ENCODE data around the gene NPEPL1.
A peak's percentile ranks its signal among the peaks of the same experiment; 100 is the strongest.

NPEPL1 gene

DNA sequence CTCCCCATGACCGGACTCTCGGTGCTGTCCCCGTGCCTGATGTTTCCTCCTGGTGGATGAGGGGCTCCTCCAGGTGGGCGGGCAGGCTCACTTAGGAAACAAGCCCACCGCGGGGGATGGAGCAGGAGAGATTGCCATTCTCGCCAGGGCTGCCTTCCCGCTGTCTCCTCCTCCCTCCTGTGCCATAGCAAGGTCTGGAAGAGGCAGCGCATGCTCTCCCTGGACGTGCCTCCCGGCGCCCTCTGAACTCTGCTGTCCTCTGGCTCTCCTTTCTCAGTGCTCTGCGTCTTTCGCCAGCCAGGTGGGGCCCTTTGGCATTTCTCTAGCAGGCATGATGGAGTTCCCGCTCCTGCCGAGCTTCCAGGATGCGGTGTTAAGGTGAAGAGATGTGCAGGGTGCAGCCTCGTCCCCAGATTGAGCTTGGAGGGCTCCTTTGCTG, 17.4 kb upstream of the NPEPL1 start:
- H3K36me3 ChIP-seq (replicated peaks in 1 of 2; ENCODE audit: control insufficient read depth in 2 of 2, insufficient read depth in 2 of 2, low read length in 2 of 2) = peaks cover 16 to 93% of the 10 kb centered on the region in 2 donors
- no peak overlapping the region for H2AK5ac ChIP-seq (ENCODE audit: low read depth, low read length)
- peak overlapping the region; percentile 54 for H3K9ac ChIP-seq (ENCODE audit: low read depth, low read length, poor library complexity)
- H3K79me1 ChIP-seq (ENCODE audit: low read depth, low read length) = peaks cover 2% of the 10 kb centered on the region
- no peak overlapping the region for H2BK5ac ChIP-seq (ENCODE audit: low read length)
- no peak overlapping the region for H3K4me3 ChIP-seq (ENCODE audit: low read length in 2 of 2)
- no peak overlapping the region for H3K27ac ChIP-seq (replicated peaks; ENCODE audit: low read length)
- H3K9me3 ChIP-seq (replicated peaks in 1 of 2; ENCODE audit: control insufficient read depth in 2 of 2, insufficient read depth in 1 of 2, low read depth in 1 of 2, low read length in 2 of 2) = no peaks in the 10 kb centered on the region
- H2BK120ac ChIP-seq (ENCODE audit: low read depth, low read length) = no peak overlapping the region
- no peak overlapping the region for H3K18ac ChIP-seq (ENCODE audit: low read length)
- H3K4me1 ChIP-seq (ENCODE audit: control insufficient read depth in 2 of 2, insufficient read depth in 1 of 2, low read depth in 1 of 2, low read length in 2 of 2) = peaks cover 0 to 2% of the 10 kb centered on the region in 2 donors
- H3K27me3 ChIP-seq (ENCODE audit: control insufficient read depth in 3 of 3, insufficient read depth in 3 of 3, low read depth in 1 of 3, low read length in 3 of 3) = no peaks in the 10 kb centered on the region
- H4K91ac ChIP-seq (ENCODE audit: low read depth, low read length, poor library complexity) = peak overlapping the region; percentile 44
- no peak overlapping the region for H4K8ac ChIP-seq (ENCODE audit: low read depth, low read length)
- WGBS, 2 donors (ENCODE audit: extremely low coverage in 2 of 2, insufficient read length in 2 of 2, insufficient replicate concordance in 1 of 2) = no CpG with 5 or more reads among the region's 18 CpGs
- peak overlapping the region; percentile 65 for H3K14ac ChIP-seq (ENCODE audit: low read length)
- no peak overlapping the region for H2BK12ac ChIP-seq (ENCODE audit: low read length)
- H3K4ac ChIP-seq (ENCODE audit: low read length) = no peak overlapping the region
- DNase-seq (ENCODE audit: low spot score) = no peak
- H3K23ac ChIP-seq (ENCODE audit: low read depth, low read length, poor library complexity) = no peak overlapping the region
- H2BK15ac ChIP-seq (ENCODE audit: low read length) = no peak overlapping the region
- H2AFZ ChIP-seq (ENCODE audit: low read length) = no peak overlapping the region
- H3K4me2 ChIP-seq (ENCODE audit: insufficient read depth, low read length, poor library complexity, severe bottlenecking) = no peak overlapping the region

DNA sequence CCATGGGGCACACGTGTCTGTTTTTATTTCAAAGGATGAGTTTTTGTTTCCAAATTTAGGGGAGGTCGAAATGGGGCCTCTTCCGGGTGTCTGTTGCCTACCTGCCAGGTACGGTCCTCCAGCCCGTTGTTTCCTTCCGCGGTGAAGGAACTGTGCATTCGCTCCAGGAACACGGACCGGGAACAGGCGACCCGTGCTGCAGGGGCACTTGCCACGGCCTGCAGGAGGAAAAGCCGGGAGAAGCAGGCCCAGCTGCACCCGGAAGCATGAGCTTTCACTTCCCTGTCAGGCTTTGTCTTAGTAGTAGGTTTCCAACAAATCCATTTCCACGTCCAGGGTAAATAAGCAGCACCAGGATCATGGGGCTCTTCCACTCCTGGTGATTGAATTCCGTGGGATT, 17.0 kb upstream of the NPEPL1 start:
- H4K91ac ChIP-seq (ENCODE audit: low read depth, low read length, poor library complexity) = no peak overlapping the region
- H3K23ac ChIP-seq (ENCODE audit: low read depth, low read length, poor library complexity) = no peak overlapping the region
- H2BK5ac ChIP-seq (ENCODE audit: low read length) = no peak overlapping the region
- no peaks in the 10 kb centered on the region for H3K9me3 ChIP-seq (replicated peaks in 1 of 2; ENCODE audit: control insufficient read depth in 2 of 2, insufficient read depth in 1 of 2, low read depth in 1 of 2, low read length in 2 of 2)
- peak overlapping the region; percentile 66 for H3K9ac ChIP-seq (ENCODE audit: low read depth, low read length, poor library complexity)
- H3K36me3 ChIP-seq (replicated peaks in 1 of 2; ENCODE audit: control insufficient read depth in 2 of 2, insufficient read depth in 2 of 2, low read length in 2 of 2) = peaks cover 14 to 93% of the 10 kb centered on the region in 2 donors
- no CpG with 5 or more reads among the region's 17 CpGs for WGBS, 2 donors (ENCODE audit: extremely low coverage in 2 of 2, insufficient read length in 2 of 2, insufficient replicate concordance in 1 of 2)
- no peak overlapping the region for H2BK12ac ChIP-seq (ENCODE audit: low read length)
- no peak overlapping the region for H2AFZ ChIP-seq (ENCODE audit: low read length)
- no peak overlapping the region for H3K4me3 ChIP-seq (ENCODE audit: low read length in 2 of 2)
- no peak for DNase-seq (ENCODE audit: low spot score)
- no peak overlapping the region for H3K4ac ChIP-seq (ENCODE audit: low read length)
- H3K4me2 ChIP-seq (ENCODE audit: insufficient read depth, low read length, poor library complexity, severe bottlenecking) = no peak overlapping the region
- H3K27ac ChIP-seq (replicated peaks; ENCODE audit: low read length) = no peak overlapping the region
- H3K27me3 ChIP-seq (ENCODE audit: control insufficient read depth in 3 of 3, insufficient read depth in 3 of 3, low read depth in 1 of 3, low read length in 3 of 3) = no peaks in the 10 kb centered on the region
- H2AK5ac ChIP-seq (ENCODE audit: low read depth, low read length) = no peak overlapping the region
- H3K79me1 ChIP-seq (ENCODE audit: low read depth, low read length) = peaks cover 2% of the 10 kb centered on the region
- no peak overlapping the region for H2BK120ac ChIP-seq (ENCODE audit: low read depth, low read length)
- no peak overlapping the region for H3K18ac ChIP-seq (ENCODE audit: low read length)
- no peak overlapping the region for H4K8ac ChIP-seq (ENCODE audit: low read depth, low read length)
- H2BK15ac ChIP-seq (ENCODE audit: low read length) = no peak overlapping the region
- H3K14ac ChIP-seq (ENCODE audit: low read length) = no peak overlapping the region
- H3K4me1 ChIP-seq (ENCODE audit: control insufficient read depth in 2 of 2, insufficient read depth in 1 of 2, low read depth in 1 of 2, low read length in 2 of 2) = no peaks in the 10 kb centered on the region

DNA sequence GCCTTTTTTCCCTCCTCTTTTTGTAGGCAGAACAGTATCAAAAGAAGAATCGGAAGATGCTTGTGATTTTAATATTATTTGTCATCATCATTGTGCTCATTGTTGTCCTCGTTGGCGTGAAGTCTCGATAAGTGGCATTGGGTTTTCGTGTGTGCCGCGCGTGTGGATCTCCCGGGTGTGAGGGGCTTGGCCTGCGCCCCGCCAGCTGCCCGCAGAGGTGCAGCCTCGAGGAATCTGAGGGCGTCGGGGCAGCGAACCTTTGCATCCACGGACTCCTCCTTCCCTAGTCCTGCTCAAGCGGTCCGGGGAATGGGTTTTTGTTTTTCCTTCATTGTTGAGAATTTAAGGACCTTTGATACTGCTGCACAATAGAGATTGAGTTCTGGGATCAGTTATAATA, 16.4 kb upstream of the NPEPL1 start:
- no peaks in the 10 kb centered on the region for H3K4me1 ChIP-seq (ENCODE audit: control insufficient read depth in 2 of 2, insufficient read depth in 1 of 2, low read depth in 1 of 2, low read length in 2 of 2)
- H3K79me1 ChIP-seq (ENCODE audit: low read depth, low read length) = peaks cover 2% of the 10 kb centered on the region
- H3K18ac ChIP-seq (ENCODE audit: low read length) = no peak overlapping the region
- no peak overlapping the region for H3K27ac ChIP-seq (replicated peaks; ENCODE audit: low read length)
- H2BK15ac ChIP-seq (ENCODE audit: low read length) = no peak overlapping the region
- H2BK12ac ChIP-seq (ENCODE audit: low read length) = no peak overlapping the region
- H3K27me3 ChIP-seq (ENCODE audit: control insufficient read depth in 3 of 3, insufficient read depth in 3 of 3, low read depth in 1 of 3, low read length in 3 of 3) = no peaks in the 10 kb centered on the region
- DNase-seq (ENCODE audit: low spot score) = no peak
- H3K4ac ChIP-seq (ENCODE audit: low read length) = no peak overlapping the region
- WGBS, 2 donors (ENCODE audit: extremely low coverage in 2 of 2, insufficient read length in 2 of 2, insufficient replicate concordance in 1 of 2) = no CpG with 5 or more reads among the region's 19 CpGs
- peak overlapping the region; percentile 53 for H4K8ac ChIP-seq (ENCODE audit: low read depth, low read length)
- H3K4me3 ChIP-seq (ENCODE audit: low read length in 2 of 2) = no peak overlapping the region
- H3K4me2 ChIP-seq (ENCODE audit: insufficient read depth, low read length, poor library complexity, severe bottlenecking) = no peak overlapping the region
- no peak overlapping the region for H3K23ac ChIP-seq (ENCODE audit: low read depth, low read length, poor library complexity)
- H3K9ac ChIP-seq (ENCODE audit: low read depth, low read length, poor library complexity) = no peak overlapping the region
- H2AK5ac ChIP-seq (ENCODE audit: low read depth, low read length) = no peak overlapping the region
- no peaks in the 10 kb centered on the region for H3K9me3 ChIP-seq (replicated peaks in 1 of 2; ENCODE audit: control insufficient read depth in 2 of 2, insufficient read depth in 1 of 2, low read depth in 1 of 2, low read length in 2 of 2)
- H4K91ac ChIP-seq (ENCODE audit: low read depth, low read length, poor library complexity) = no peak overlapping the region
- H2BK5ac ChIP-seq (ENCODE audit: low read length) = no peak overlapping the region
- H2BK120ac ChIP-seq (ENCODE audit: low read depth, low read length) = no peak overlapping the region
- no peak overlapping the region for H2AFZ ChIP-seq (ENCODE audit: low read length)
- H3K36me3 ChIP-seq (replicated peaks in 1 of 2; ENCODE audit: control insufficient read depth in 2 of 2, insufficient read depth in 2 of 2, low read length in 2 of 2) = peaks cover 14 to 91% of the 10 kb centered on the region in 2 donors
- H3K14ac ChIP-seq (ENCODE audit: low read length) = no peak overlapping the region

DNA sequence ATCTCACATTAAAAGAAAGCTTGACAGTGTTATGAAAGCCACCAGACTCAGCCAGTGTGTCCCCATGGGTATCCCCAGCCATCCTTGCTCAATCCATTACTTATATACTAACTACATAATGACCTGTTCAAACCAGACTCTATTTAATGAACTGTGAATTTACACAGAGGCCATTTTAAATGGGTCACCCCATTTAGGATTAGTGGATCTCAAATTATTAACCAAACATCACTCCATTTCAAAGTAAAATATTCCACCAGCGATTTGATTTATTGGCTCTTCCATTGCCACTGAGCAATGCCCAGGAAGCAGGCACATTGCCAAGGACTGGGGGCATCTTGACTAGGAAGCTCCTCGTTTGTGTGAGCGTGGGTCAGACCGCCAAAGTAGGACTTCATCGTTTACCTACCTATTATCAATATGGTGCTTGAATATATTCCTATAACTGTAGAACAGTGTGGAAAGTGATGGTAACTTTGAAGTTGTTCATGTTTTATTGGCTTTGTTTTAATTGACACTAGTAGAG, 15.5 kb upstream of the NPEPL1 start:
- Histone ChIP-seq H3K9ac (ENCODE audit: low read depth, low read length, poor library complexity) (no peak overlapping the region), H3K14ac (ENCODE audit: low read length) (no peak overlapping the region), H3K9me3 (replicated peaks in 1 of 2; ENCODE audit: control insufficient read depth in 2 of 2, insufficient read depth in 1 of 2, low read depth in 1 of 2, low read length in 2 of 2) (no peaks in the 10 kb centered on the region), H3K4ac (ENCODE audit: low read length) (no peak overlapping the region), H2BK5ac (ENCODE audit: low read length) (no peak overlapping the region), H2BK15ac (ENCODE audit: low read length) (no peak overlapping the region), H3K4me1 (ENCODE audit: control insufficient read depth in 2 of 2, insufficient read depth in 1 of 2, low read depth in 1 of 2, low read length in 2 of 2) (no peaks in the 10 kb centered on the region), H4K8ac (ENCODE audit: low read depth, low read length) (no peak overlapping the region), H3K79me1 (ENCODE audit: low read depth, low read length) (peaks cover 2% of the 10 kb centered on the region), H3K4me3 (ENCODE audit: low read length in 2 of 2) (no peak overlapping the region), H3K27ac (replicated peaks; ENCODE audit: low read length) (no peak overlapping the region), H4K91ac (ENCODE audit: low read depth, low read length, poor library complexity) (no peak overlapping the region), H2AFZ (ENCODE audit: low read length) (no peak overlapping the region), H3K23ac (ENCODE audit: low read depth, low read length, poor library complexity) (no peak overlapping the region), H3K27me3 (ENCODE audit: control insufficient read depth in 3 of 3, insufficient read depth in 3 of 3, low read depth in 1 of 3, low read length in 3 of 3) (no peaks in the 10 kb centered on the region), H2BK120ac (ENCODE audit: low read depth, low read length) (no peak overlapping the region), H2AK5ac (ENCODE audit: low read depth, low read length) (no peak overlapping the region), H3K4me2 (ENCODE audit: insufficient read depth, low read length, poor library complexity, severe bottlenecking) (no peak overlapping the region), H3K18ac (ENCODE audit: low read length) (no peak overlapping the region), H2BK12ac (ENCODE audit: low read length) (no peak overlapping the region), H3K36me3 (replicated peaks in 1 of 2; ENCODE audit: control insufficient read depth in 2 of 2, insufficient read depth in 2 of 2, low read length in 2 of 2) (peaks cover 14 to 85% of the 10 kb centered on the region in 2 donors)
- whole genome bisulfite sequencing, 2 donors (ENCODE audit: extremely low coverage in 2 of 2, insufficient read length in 2 of 2, insufficient replicate concordance in 1 of 2) = no CpG with 5 or more reads among the region's 5 CpGs
- no peak for DNase-seq (ENCODE audit: low spot score)

Measured in neuronal stem cell (in vitro differentiated cells).